Activated CD4-positive, alpha-beta T cell treated with anti-CD3 and anti-CD28 coated beads, Interleukin-2, amount 50 U/mL, for 16 hours (primary cell): Measurements from ENCODE around the gene ITGA1.
A peak's percentile ranks its signal among the peaks of the same experiment; 100 is the strongest.
"Not testable (repeated sequence)": the region's sequence is repeated elsewhere in the genome, so short reads cannot be mapped to it uniquely, and the experiment has no call there.

Source experiments
- DNase-seq: peaks from one replicate; pipeline ENCODE4 v3.0.0-alpha.2; 2020

Gene ITGA1

GRCh38 chr5:52802974-52803336 lies 15.2 kb downstream of the ITGA1 start:
- no peak for DNase-seq

GRCh38 chr5:52804387-52804791 lies 16.7 kb downstream of the ITGA1 start:
- no peak for DNase-seq

- DNase-seq, result no peak
Observed at GRCh38 chr5:52804981-52805380, 17.3 kb downstream of the ITGA1 start.

- no peak for DNase-seq
Observed at GRCh38 chr5:52805615-52806014, 17.9 kb downstream of the ITGA1 start.

- no peak for DNase-seq
Observed at GRCh38 chr5:52807037-52807436, 19.3 kb downstream of the ITGA1 start.

GRCh38 chr5:52807723-52808122 lies 20.0 kb downstream of the ITGA1 start:
- DNase-seq, result no peak

- DNase-seq, result no peak
Observed at GRCh38 chr5:52808316-52808901, 20.7 kb downstream of the ITGA1 start.

- peak; percentile 29 for DNase-seq
Observed at GRCh38 chr5:52809884-52810283, 22.2 kb downstream of the ITGA1 start.

- DNase-seq, result no peak
Observed at GRCh38 chr5:52810426-52810825, 22.7 kb downstream of the ITGA1 start.

- peak; percentile 46 for DNase-seq
Observed at GRCh38 chr5:52811067-52811749, 23.5 kb downstream of the ITGA1 start.

GRCh38 chr5:52814352-52815148 lies 26.8 kb downstream of the ITGA1 start:
- no peak for DNase-seq

- no peak for DNase-seq
Observed at GRCh38 chr5:52817818-52818217, 30.1 kb downstream of the ITGA1 start.

GRCh38 chr5:52818360-52818759 lies 30.6 kb downstream of the ITGA1 start:
- DNase-seq, result no peak

- DNase-seq, result not testable (repeated sequence)
Observed at GRCh38 chr5:52818807-52819206, 31.1 kb downstream of the ITGA1 start.

GRCh38 chr5:52821901-52822300 lies 34.2 kb downstream of the ITGA1 start:
- no peak for DNase-seq

GRCh38 chr5:52822437-52822836 lies 34.7 kb downstream of the ITGA1 start:
- no peak for DNase-seq

GRCh38 chr5:52824827-52825226 lies 37.1 kb downstream of the ITGA1 start:
- DNase-seq, result no peak

GRCh38 chr5:52825826-52826225 lies 38.1 kb downstream of the ITGA1 start:
- DNase-seq, result peak; percentile 79

GRCh38 chr5:52827815-52828214 lies 40.1 kb downstream of the ITGA1 start:
- DNase-seq, result no peak

- no peak for DNase-seq
Observed at GRCh38 chr5:52829664-52830063, 41.9 kb downstream of the ITGA1 start.

GRCh38 chr5:52830650-52831049 lies 42.9 kb downstream of the ITGA1 start:
- DNase-seq, result no peak

- DNase-seq, result peak; percentile 4
Observed at GRCh38 chr5:52831786-52832511, 44.2 kb downstream of the ITGA1 start.

- DNase-seq, result no peak
Observed at GRCh38 chr5:52834320-52834719, 46.6 kb downstream of the ITGA1 start.
